WI38 (cell line): ENCODE data around the gene NHP2.

Source experiments
- H3K4me3 ChIP-seq: 2 replicates; pipeline ENCODE4 v1.5.1; 2011; ENCODE audit warnings: low read depth, mild to moderate bottlenecking, control low read depth, low read length
- TF ChIP-seq, protein P1 (sequence below): IDR thresholded peaks from 2 replicates; pipeline ENCODE4 v1.5.1; 2012; ENCODE audit warnings: low read depth, mild to moderate bottlenecking, control low read depth, low read length

NHP2 gene

DNA sequence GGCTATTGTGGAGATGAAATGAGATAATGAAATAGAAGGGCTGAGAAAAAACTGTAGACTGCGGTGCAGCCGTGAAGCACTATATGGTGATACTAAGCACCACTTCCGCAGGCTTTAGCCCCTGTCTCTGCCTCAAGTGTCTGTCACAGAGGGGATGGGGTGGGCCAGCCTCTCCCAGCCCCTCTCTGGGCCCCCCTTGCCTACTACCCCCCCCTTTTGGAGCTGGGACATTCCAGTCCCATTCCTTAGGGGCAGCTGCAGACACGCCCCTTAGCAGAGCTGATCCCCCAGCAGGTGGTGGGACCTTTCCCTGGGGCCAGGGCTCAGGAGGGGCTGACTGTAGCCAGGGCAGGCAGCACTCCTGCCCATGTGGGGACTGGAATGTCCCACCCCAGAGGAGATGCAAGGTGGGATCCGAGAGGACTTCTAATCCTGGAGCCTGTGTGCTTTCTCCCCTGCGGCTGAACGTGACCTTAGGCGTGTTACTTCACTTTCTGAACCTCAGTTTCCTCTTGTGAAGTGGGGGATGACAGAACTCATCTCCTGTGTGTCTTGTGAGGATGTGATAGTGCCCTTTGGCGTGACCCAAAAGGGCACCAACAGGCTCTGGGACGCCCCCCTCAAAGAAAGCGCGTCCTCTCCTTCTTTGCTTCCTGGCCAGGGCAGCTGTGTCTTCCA is 38.4 kb downstream of the NHP2 start:
- TF ChIP-seq, protein P1, sequence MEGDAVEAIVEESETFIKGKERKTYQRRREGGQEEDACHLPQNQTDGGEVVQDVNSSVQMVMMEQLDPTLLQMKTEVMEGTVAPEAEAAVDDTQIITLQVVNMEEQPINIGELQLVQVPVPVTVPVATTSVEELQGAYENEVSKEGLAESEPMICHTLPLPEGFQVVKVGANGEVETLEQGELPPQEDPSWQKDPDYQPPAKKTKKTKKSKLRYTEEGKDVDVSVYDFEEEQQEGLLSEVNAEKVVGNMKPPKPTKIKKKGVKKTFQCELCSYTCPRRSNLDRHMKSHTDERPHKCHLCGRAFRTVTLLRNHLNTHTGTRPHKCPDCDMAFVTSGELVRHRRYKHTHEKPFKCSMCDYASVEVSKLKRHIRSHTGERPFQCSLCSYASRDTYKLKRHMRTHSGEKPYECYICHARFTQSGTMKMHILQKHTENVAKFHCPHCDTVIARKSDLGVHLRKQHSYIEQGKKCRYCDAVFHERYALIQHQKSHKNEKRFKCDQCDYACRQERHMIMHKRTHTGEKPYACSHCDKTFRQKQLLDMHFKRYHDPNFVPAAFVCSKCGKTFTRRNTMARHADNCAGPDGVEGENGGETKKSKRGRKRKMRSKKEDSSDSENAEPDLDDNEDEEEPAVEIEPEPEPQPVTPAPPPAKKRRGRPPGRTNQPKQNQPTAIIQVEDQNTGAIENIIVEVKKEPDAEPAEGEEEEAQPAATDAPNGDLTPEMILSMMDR, result no peak
- no peak overlapping the region for H3K4me3 ChIP-seq

DNA sequence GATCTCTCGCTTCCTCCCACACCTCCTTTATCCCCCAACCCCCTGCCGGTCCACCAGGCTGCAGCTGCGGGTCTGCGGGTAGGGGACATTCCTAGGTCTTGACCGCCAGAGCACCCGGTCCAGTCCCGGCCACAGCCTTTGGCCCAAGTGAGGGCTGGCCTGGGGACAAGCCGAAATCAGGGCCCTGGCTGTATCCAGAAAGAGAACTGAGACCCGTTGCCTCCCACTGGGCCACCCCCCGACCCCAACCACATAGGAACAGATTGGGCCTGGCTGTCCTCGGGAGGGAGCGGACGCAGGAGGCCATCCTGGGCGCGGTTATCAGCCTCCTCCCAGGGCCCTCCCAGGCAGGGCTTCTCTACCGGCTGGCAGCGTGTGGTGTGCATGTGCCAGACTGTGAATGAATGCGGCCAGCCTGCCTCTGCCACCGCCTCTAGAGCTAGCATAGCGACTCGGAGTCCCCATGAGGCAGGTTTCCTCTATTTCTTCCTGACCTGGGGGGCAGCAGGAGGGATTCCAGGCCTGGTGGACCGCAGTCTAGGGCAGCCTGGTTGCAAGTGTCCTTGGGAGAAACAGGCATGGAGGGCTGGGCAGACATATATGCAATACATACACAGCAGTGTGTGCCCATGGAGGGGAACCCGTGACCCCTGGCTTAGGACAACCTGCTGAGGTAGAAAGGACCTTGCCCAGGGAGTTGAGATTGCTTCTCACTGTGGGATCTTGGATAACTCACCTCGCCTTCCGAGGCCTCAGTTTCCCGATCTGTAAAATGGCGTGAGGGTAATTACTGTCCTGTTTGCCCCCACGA is 39.2 kb downstream of the NHP2 start:
- H3K4me3 ChIP-seq, result no peak overlapping the region
- TF ChIP-seq, protein P1, result no peak

GRCh38 chr5:178113841-178114324 is 39.8 kb downstream of the NHP2 start:
- TF ChIP-seq, protein P1, result no peak
- H3K4me3 ChIP-seq, result peak overlapping the region; percentile 34

GRCh38 chr5:178113141-178113787 is 40.4 kb downstream of the NHP2 start, which contains the start of gene N4BP3:
N4BP3 (plus strand) TSS chr5:178113532; CDS start chr5:178119584, 6,052 bp downstream.
- peak within 1 kb of the TSS; percentile 34 for H3K4me3 ChIP-seq
- TF ChIP-seq, protein P1, result no peak

DNA sequence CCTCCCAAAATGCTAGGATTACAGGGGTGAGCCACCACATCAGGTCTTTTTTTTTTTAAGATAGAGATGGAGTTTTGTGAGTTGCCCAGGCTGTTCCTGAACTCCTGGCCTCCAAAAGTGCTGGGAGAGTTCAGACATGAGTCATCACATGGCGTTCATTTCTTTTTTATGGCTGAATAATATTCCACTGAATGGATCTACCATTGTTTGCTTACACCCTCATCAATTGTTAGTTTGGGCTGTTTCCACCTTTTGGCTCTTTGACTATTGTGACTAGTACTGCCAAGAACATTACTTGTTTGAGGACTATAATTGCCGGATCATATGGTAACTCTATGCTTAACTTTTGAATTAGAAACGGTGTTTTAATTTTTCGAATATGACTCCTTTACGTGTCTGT is 41.1 kb downstream of the NHP2 start:
- no peak overlapping the region for H3K4me3 ChIP-seq
- TF ChIP-seq, protein P1, result no peak

- TF ChIP-seq, protein P1, result no peak
- no peak overlapping the region for H3K4me3 ChIP-seq
Observed at GRCh38 chr5:178111925-178112324, 41.8 kb downstream of the NHP2 start.
